ENCODE data around the gene PAK4. TPM values are rescaled to one million over a fixed set of nuclear protein-coding genes. Genes with fewer than 3 reads are reported as not detected.

Gene PAK4
- total RNA-seq, 1 donor = 9.0 TPM

DNA sequence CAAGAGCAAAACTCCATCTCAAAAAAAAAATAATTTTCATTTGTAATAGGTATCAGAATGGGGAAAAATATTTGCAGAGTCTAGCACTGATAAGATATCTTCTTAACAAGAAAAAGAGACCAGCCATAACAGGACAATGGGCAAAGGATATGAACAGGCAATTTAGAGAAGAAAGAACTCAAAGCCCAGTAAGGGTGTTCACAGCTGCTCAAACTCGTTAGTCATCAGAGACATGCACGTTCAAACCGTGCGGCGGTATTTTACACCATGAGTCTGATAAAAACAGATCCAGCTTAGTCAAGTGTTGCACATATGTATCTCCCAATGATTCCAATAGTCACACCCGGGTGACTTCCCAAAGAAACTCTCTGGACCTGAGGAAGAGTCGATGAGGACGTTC is 57.5 kb downstream of the PAK4 start:
- no peak overlapping the region for H3K4me3 ChIP-seq (ENCODE audit: low read depth, low read length)
- TF ChIP-seq, protein P1, sequence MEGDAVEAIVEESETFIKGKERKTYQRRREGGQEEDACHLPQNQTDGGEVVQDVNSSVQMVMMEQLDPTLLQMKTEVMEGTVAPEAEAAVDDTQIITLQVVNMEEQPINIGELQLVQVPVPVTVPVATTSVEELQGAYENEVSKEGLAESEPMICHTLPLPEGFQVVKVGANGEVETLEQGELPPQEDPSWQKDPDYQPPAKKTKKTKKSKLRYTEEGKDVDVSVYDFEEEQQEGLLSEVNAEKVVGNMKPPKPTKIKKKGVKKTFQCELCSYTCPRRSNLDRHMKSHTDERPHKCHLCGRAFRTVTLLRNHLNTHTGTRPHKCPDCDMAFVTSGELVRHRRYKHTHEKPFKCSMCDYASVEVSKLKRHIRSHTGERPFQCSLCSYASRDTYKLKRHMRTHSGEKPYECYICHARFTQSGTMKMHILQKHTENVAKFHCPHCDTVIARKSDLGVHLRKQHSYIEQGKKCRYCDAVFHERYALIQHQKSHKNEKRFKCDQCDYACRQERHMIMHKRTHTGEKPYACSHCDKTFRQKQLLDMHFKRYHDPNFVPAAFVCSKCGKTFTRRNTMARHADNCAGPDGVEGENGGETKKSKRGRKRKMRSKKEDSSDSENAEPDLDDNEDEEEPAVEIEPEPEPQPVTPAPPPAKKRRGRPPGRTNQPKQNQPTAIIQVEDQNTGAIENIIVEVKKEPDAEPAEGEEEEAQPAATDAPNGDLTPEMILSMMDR (IDR thresholded peaks at IDR 0.05; ENCODE audit: insufficient read depth, low read length) = no peak
- DNase-seq (ENCODE audit: low read depth) = no peak

DNA sequence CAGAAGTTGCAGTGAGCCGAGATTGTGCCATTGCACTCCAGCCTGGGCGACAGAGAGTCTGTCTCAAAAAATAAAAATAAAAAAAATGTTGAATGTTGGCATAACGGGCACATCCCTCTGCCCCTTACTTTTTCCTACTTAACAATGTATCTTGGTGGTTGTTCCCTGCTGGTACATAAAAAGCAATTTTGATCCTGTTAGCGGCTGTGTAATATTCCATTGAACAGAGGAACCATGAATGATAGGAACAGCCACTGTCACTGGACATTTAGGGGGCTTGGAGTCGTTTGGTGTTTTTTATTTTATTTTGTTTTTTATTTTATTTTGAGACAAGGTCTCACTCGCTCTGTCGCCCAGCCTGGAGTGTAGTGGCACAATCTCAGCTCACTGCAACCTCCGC is 60.8 kb downstream of the PAK4 start:
- TF ChIP-seq, protein P1 (IDR thresholded peaks at IDR 0.05; ENCODE audit: insufficient read depth, low read length) = no peak

DNA sequence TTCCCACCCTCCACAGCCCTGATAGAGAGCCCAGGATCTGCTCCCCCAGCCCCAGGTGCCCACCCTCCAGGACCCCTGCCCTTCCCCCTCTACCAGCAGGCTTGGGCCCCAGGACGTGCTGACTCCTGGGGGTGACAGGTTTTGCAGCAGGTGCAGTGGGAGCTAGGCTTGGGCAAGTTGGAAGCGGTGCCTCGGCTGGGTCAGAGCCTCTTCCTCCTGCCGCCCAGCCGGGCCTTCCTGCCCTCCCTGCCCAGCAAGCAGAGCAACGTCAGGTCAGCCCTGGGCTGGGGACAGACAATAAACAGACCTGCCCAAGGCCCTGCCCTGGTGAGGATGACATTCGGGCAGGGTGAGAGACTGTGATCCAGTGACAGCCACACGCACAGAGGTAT is 62.0 kb downstream of the PAK4 start:
- TF ChIP-seq, protein P1 (IDR thresholded peaks at IDR 0.05; ENCODE audit: insufficient read depth, low read length) = no peak
- no peak overlapping the region for H3K4me3 ChIP-seq (ENCODE audit: low read depth, low read length)
- no peak for DNase-seq (ENCODE audit: low read depth)

More for the DNA sequence above, 60.8 kb downstream of the PAK4 start:
- H3K4me3 ChIP-seq (ENCODE audit: low read depth, low read length) = no peak overlapping the region
- no peak for DNase-seq (ENCODE audit: low read depth)

DNA sequence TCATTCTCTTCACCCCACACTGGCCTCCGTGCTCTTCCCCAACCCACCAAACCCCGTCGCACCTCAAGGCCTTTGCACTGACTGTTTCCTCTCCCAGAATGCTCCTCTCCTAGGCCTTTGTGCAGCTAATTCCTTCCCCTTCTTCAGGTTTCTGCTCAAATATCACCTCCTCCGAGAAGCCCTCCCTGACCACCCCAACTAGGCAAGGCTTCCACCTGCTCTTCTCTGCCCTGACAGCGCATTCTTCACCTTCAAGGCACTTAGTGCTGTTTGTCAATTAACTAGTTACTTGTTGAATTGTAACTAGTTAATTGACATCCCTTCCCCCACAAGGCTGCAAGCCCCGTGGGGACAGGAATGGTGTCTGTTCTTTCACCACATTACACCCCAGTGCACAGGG is 63.4 kb downstream of the PAK4 start:
- no peak overlapping the region for H3K4me3 ChIP-seq (ENCODE audit: low read depth, low read length)
- TF ChIP-seq, protein P1 (IDR thresholded peaks at IDR 0.05; ENCODE audit: insufficient read depth, low read length) = no peak
- no peak for DNase-seq (ENCODE audit: low read depth)

DNA sequence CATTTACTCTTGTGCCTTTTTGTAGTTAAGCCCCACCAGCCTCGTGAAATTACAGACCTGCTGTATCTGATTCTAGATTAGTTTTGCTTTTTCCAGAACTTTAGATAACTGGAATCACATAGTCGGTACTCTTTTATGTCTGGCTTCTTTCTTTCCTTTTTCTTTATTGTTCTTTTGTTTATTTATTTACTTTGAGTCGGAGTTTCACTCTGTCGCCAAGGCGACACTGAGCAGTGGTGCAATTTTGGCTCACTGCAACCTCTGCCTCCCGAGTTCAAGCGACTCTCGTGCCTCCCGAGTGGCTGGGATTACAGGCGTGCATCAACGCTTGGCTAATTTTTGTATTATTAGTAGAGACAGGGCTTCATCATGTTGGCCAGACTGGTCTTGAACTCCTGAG is 65.2 kb downstream of the PAK4 start:
- TF ChIP-seq, protein P1 (IDR thresholded peaks at IDR 0.05; ENCODE audit: insufficient read depth, low read length) = no peak
- no peak overlapping the region for H3K4me3 ChIP-seq (ENCODE audit: low read depth, low read length)
- no peak for DNase-seq (ENCODE audit: low read depth)

DNA sequence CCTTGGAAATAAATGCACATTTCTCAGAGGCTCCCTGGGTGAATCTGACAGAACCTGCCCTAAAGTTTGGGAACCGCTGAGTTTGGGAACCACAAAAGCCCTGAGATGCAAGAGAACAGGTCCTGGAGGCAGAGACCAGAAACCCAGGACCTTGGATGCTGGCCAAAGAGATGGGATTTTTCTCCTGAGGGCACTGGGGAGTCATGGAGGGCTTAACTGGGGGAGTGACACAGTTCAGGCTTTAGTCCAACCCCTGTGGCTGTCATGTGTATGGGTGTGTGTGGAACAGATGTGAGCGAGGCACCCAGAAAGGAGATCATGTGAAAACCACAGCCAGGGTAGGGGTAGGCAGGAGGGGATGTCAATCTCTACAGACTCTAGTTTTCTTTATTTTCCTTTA is 67.3 kb downstream of the PAK4 start:
- H3K4me3 ChIP-seq (ENCODE audit: low read depth, low read length) = no peak overlapping the region
- DNase-seq (ENCODE audit: low read depth) = no peak
- TF ChIP-seq, protein P1 (IDR thresholded peaks at IDR 0.05; ENCODE audit: insufficient read depth, low read length) = no peak

DNA sequence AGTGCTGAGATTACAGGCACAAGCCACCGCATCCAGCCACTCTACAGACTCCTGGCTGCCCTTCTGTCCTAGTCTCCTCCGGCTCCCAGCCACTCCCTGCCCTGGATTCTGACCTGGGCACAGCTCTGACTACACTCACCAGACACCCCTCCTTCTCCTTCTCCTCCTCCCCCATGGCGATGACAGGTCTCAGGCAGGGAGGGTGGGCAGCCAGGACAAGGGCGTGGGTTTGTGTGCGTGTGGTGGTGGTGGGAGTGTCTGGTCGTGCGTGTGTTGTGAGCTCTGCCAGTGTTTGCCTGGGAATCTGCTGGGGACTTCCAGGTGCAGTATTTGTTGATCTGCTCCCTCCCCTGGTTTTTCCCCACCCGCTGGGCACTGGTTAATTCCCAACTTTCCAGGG is 68.2 kb downstream of the PAK4 start:
- H3K4me3 ChIP-seq (ENCODE audit: low read depth, low read length) = no peak overlapping the region
- TF ChIP-seq, protein P1 (IDR thresholded peaks at IDR 0.05; ENCODE audit: insufficient read depth, low read length) = no peak
- DNase-seq (ENCODE audit: low read depth) = no peak

All from fibroblast of the aortic adventitia (primary cell).